WI38 (cell line): ENCODE measurements around the gene ABCG4.

Experiments used
- H3K4me3 ChIP-seq: 2 replicates; pipeline ENCODE4 v1.5.1; 2011; ENCODE audit warnings: low read depth, mild to moderate bottlenecking, control low read depth, low read length
- CTCF ChIP-seq: IDR thresholded peaks from 2 replicates; pipeline ENCODE4 v1.5.1; 2012; ENCODE audit warnings: low read depth, mild to moderate bottlenecking, control low read depth, low read length

The ABCG4 gene

GRCh38 chr11:119111361-119111925, 37.4 kb upstream of the ABCG4 start:
- TF ChIP-seq CTCF, result no peak

GRCh38 chr11:119112314-119113020, 36.4 kb upstream of the ABCG4 start:
- TF ChIP-seq CTCF, result no peak
- no peak overlapping the region for H3K4me3 ChIP-seq

More at GRCh38 chr11:119111361-119111925, 37.4 kb upstream of the ABCG4 start:
- H3K4me3 ChIP-seq, result no peak overlapping the region

GRCh38 chr11:119113716-119114115, 35.1 kb upstream of the ABCG4 start:
- no peak for TF ChIP-seq CTCF
- no peak overlapping the region for H3K4me3 ChIP-seq

GRCh38 chr11:119114351-119114750, 34.5 kb upstream of the ABCG4 start:
- H3K4me3 ChIP-seq, result no peak overlapping the region
- no peak for TF ChIP-seq CTCF

- no peak overlapping the region for H3K4me3 ChIP-seq
- TF ChIP-seq CTCF, result no peak
These were observed 33.2 kb upstream of the ABCG4 start for GRCh38 chr11:119115484-119116234.

GRCh38 chr11:119116235-119116594, 32.6 kb upstream of the ABCG4 start:
- H3K4me3 ChIP-seq, result no peak overlapping the region
- TF ChIP-seq CTCF, result no peak

- H3K4me3 ChIP-seq, result no peak overlapping the region
- no peak for TF ChIP-seq CTCF
These were observed 32.3 kb upstream of the ABCG4 start for GRCh38 chr11:119116601-119117000.
